Esophagus squamous epithelium (tissue), 5 donors: ENCODE data around the gene CCDC154. TPM values are rescaled to one million over a fixed set of nuclear protein-coding genes. Genes with fewer than 3 reads are reported as not detected.

Experiments
- DNase-seq: peaks from one replicate; lab custom pipeline; 2025; lab: John Stamatoyannopoulos, UW
- H3K27ac ChIP-seq, 4 donors: fragments of 200-600 bp; sonication (generic); one replicate each; pipeline ENCODE4 v1.5.1; 2016 to 2019; ENCODE audit warnings: mild to moderate bottlenecking in 1 of 4
- H3K27me3 ChIP-seq, 4 donors: fragments of 200-600 bp; sonication (generic); 1 replicate in 3 of 4; 2 replicates in 1 of 4; pipeline versions ENCODE4 v1.5.1 to v1.6.0; 2017 to 2021; ENCODE audit warnings: antibody characterized with exemption in 1 of 4
- H3K36me3 ChIP-seq, 3 donors: fragments of 200-600 bp; sonication (generic); one replicate each; pipeline ENCODE4 v1.5.1; 2016 to 2019
- H3K4me1 ChIP-seq, 3 donors: fragments of 200-600 bp; sonication (generic); one replicate each; pipeline ENCODE4 v1.5.1; 2017 to 2019
- H3K4me3 ChIP-seq, 4 donors: fragments of 200-600 bp; sonication (generic); 1 replicate in 3 of 4; 2 replicates in 1 of 4; pipeline ENCODE4 v1.5.1; 2016 to 2019; ENCODE audit warnings: mild to moderate bottlenecking in 2 of 4, moderate library complexity in 1 of 4
- H3K9me3 ChIP-seq, 3 donors: fragments of 200-600 bp; sonication (generic); one replicate each; pipeline ENCODE4 v1.5.1; 2016 to 2019
- CTCF ChIP-seq, 6 experiments: fragments of 450-650 bp in 4 of 6; fragments of 200-600 bp in 2 of 6; sonication (generic) in 2 of 6; IDR thresholded peaks; one replicate each; pipeline ENCODE4 v1.5.1; 2016 to 2019; ENCODE audit warnings: antibody characterized with exemption in 6 of 6, mild to moderate bottlenecking in 4 of 6, moderate library complexity in 4 of 6
- POLR2A ChIP-seq, 4 donors: fragments of 450-650 bp; IDR thresholded peaks; one replicate each; pipeline ENCODE4 v1.6.1; 2017; ENCODE audit warnings: antibody characterized with exemption in 4 of 4, mild to moderate bottlenecking in 4 of 4, moderate library complexity in 3 of 4
- WGBS, 2 donors: methylation state at CpG; one replicate each; pipeline ENCODE4 v1.1.5; 2018; 5-methylcytosine and 5-hydroxymethylcytosine counted together
- intact Hi-C: fragments of 100-400 bp; cut with DNase I; formaldehyde crosslinking; loops from one replicate; pipeline ENCODE4 v1.15.0; 2022
- total RNA-seq, 4 donors: library from RNA; depleted of rRNA; stranded (reverse); fragments of >200 nt; gene quantifications; one replicate each; pipeline ENCODE4 v1.1.0, GENCODE V29; 2016
- donor health status: DM: yes; HTN: yes; CAD: no.

CCDC154 gene
- total RNA-seq, 4 donors from 2014 or later: 0.95 TPM; not detected in 3

DNA sequence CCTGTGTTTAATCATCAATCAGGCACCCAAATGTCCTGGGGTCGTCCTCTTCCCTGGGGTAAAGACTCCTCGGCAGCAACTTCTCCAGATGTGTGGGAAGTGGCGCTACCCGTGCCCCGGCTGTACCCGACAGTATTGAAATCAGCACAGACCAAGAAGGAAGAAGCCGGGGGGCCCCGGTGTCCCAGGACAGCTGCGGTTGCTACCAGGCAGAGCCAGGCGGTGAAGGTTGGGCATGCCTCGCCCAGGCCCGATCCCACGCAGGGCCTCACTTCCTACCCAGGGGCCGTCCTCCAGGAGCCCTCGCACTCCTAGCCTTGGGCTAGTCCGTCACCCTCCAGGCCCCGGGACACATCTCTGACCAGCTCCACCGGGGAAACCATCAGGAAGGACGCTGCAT is 9.0 kb upstream of the CCDC154 start:
- TF ChIP-seq POLR2A (IDR thresholded peaks at IDR 0.05): no peak
- TF ChIP-seq CTCF (IDR thresholded peaks at IDR 0.05): no peak
- intact Hi-C loops: no loop called here
- H3K27me3 ChIP-seq: no peaks in the 10 kb centered on the region
- H3K27ac ChIP-seq: no peak overlapping the region
- H3K4me3 ChIP-seq: no peak overlapping the region
- DNase-seq: no peak
- H3K9me3 ChIP-seq: no peaks in the 10 kb centered on the region
- no peaks in the 10 kb centered on the region for H3K4me1 ChIP-seq
- H3K36me3 ChIP-seq: peaks cover 19 to 99% (median 49%) of the 10 kb centered on the region in 3 donors
- WGBS, 2 donors: 94 to 96% methylated on average over 5 of the region's 19 CpGs

DNA sequence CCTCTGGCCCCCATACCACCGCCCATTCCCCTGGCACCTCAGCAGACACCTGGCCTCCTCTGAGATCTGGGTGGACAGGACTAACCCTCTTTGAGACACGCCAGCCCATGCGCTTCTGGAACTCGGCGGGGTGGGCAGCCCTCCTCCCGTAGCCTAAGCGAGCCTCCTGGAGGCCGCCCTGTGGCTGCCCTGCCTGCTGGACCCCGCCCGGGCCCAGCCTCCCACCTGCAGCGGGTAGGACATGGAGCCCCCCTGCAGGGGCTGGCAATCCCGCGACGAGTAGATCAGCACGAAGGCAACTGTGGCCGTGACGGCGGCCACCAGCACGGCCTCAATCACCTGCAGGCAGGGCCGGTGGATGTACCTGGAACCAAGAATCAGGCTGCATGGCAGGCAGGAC is 8.2 kb upstream of the CCDC154 start:
- no peak for DNase-seq
- TF ChIP-seq CTCF (IDR thresholded peaks at IDR 0.05): no peak
- no peak for TF ChIP-seq POLR2A (IDR thresholded peaks at IDR 0.05)

DNA sequence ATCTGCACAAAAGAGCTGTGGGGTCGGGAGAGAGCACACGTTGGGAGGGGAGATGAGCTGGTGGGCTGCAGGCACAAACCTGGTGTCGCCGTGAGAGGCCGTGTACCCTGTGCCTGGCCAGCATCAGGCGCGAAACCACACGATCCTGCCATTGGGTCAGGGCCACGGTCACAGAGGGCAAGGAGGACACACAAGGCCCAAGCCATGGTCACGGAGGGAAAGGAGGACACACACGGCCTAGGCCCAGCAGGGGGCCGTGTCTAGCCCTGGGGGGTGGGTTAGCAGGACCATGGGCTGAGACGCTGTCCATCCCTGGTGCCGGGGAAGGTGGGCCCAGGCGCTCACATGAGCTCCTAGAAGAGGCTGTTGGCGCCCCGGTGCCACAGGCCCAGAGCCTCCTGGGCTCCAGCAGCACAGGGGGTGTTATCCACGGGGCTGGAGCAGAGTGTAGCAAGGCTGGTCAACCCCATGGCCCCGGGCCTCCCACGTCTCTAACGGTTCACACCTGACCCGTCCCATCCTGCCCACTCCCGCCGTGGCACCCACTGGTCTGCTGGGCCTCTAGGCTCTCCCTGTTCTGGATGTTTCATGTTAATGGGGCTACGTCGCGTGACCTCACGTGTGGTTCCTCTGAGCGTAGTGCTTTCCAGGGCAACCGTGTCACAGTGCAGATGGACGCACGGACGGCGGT is 7.5 kb upstream of the CCDC154 start:
- intact Hi-C loops: no loop called here
- H3K27me3 ChIP-seq: no peaks in the 10 kb centered on the region
- peaks cover 19 to 99% (median 46%) of the 10 kb centered on the region in 3 donors for H3K36me3 ChIP-seq
- DNase-seq: no peak
- H3K9me3 ChIP-seq: no peaks in the 10 kb centered on the region
- H3K4me3 ChIP-seq: no peak overlapping the region
- 89 to 94% methylated on average over 7 to 19 of the region's 34 CpGs for WGBS, 2 donors
- no peaks in the 10 kb centered on the region for H3K4me1 ChIP-seq
- no peak overlapping the region for H3K27ac ChIP-seq
- no peak for TF ChIP-seq POLR2A (IDR thresholded peaks at IDR 0.05)
- TF ChIP-seq CTCF (IDR thresholded peaks at IDR 0.05): no peak

More for the DNA sequence above, 8.2 kb upstream of the CCDC154 start:
- Histone ChIP-seq H3K27me3 (no peaks in the 10 kb centered on the region), H3K9me3 (no peaks in the 10 kb centered on the region), H3K4me3 (no peak overlapping the region), H3K4me1 (no peaks in the 10 kb centered on the region), H3K27ac (no peak overlapping the region), H3K36me3 (peaks cover 19 to 99% (median 49%) of the 10 kb centered on the region in 3 donors)
- 97% methylated on average over 7 of the region's 20 CpGs; no CpG with 5 or more reads in 1 of the 2 donors for WGBS, 2 donors
- intact Hi-C loops: no loop called here

DNA sequence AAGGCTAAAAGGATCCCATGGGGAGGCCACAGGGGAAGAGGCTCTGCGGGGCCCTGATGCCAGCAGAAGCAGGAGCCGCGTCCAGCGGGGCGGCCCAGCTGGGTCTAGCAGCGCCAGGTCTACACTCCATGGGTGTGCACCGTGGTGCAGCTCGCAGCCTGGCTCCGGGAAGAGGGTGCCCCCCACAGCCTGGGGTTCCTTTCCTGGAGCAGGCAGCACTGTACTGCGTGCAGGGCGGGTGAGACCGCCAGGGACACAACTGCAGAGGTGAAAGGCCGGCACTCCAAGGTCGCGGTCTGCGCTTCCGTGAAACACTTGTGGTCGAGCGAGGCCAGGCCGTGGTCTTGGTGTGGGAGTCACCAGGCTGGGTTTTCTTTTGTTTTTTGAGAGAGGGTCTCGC is 6.5 kb upstream of the CCDC154 start:
- peaks cover 18 to 100% (median 50%) of the 10 kb centered on the region in 3 donors for H3K36me3 ChIP-seq
- 83 to 84% methylated on average over 2 to 6 of the region's 21 CpGs for WGBS, 2 donors

More for the DNA sequence above, 6.5 kb upstream of the CCDC154 start:
- intact Hi-C loops: no loop called here
- Histone ChIP-seq H3K27ac (no peak overlapping the region), H3K4me3 (no peak overlapping the region), H3K27me3 (no peaks in the 10 kb centered on the region), H3K9me3 (no peaks in the 10 kb centered on the region), H3K4me1 (no peaks in the 10 kb centered on the region)
- DNase-seq: no peak
- TF ChIP-seq CTCF (IDR thresholded peaks at IDR 0.05): no peak
- TF ChIP-seq POLR2A (IDR thresholded peaks at IDR 0.05): no peak
